GM12878 (cell line): Measurements from ENCODE around the gene PNLIPRP2. TPM values are rescaled to one million over a fixed set of nuclear protein-coding genes. Genes with fewer than 3 reads are reported as not detected.

ENCODE experiments used
- ATAC-seq: fragments of 200-7000 bp; cut with Tn5 transposase; 3 replicates; pipeline ENCODE4 v1.9.1; 2020; ENCODE audit warnings: mild to moderate bottlenecking, moderate library complexity
- BruUV-seq: library from RNA; stranded (reverse); fragments of 400-500 nt; replicated peaks from 2 replicates; lab custom pipeline; 2021; lab: Mats Ljungman, UMichigan
- CTCF ChIA-PET: fragments of 300-600 bp; sonication (Branson Sonifier 250); formaldehyde crosslinking; extraction: SDS; loops from one replicate; lab custom pipeline; 2021; ENCODE audit warnings: inconsistent platforms; lab: Yijun Ruan, JAX
- POLR2A ChIA-PET: fragments of 350-600 bp; formaldehyde crosslinking; extraction: SDS; loops from one replicate; lab custom pipeline; 2021; ENCODE audit warnings: inconsistent platforms; lab: Charles Lee
- RAD21 ChIA-PET: fragments of 300-600 bp; sonication (Branson Sonifier 250); formaldehyde crosslinking; loops from one replicate; lab custom pipeline; 2023; ENCODE audit warnings: antibody characterized with exemption; ENCODE audit not compliant: unreplicated experiment; lab: Charles Lee
- SMC1A ChIA-PET: fragments of 300-600 bp; sonication (Branson Sonifier 250); formaldehyde crosslinking; loops from one replicate; lab custom pipeline; 2023; ENCODE audit not compliant: unreplicated experiment, uncharacterized antibody; lab: Charles Lee
- DNase-seq: peaks from one replicate; pipeline ENCODE4 v3.0.0-alpha.2; 2011; ENCODE audit warnings: low read depth, low spot score
- FAIRE-seq: peaks from 3 replicates; lab custom pipeline; 2011; peaks lifted over from hg19 to GRCh38; lab: Jason Lieb, UNC
- H2AFZ ChIP-seq: 2 replicates; pipeline ENCODE4 v1.6.0; 2011; ENCODE audit warnings: low read depth, low read length, control low read depth; ENCODE audit not compliant: control insufficient read depth
- H3K27ac ChIP-seq: 2 replicates; pipeline ENCODE4 v1.5.1; 2011; ENCODE audit warnings: control low read depth; ENCODE audit not compliant: control insufficient read depth, insufficient read depth
- H3K27me3 ChIP-seq, 2 experiments: replicated peaks in 1 of 2; 2 replicates each; pipeline versions ENCODE4 v1.6.0 to v1.6.1; 2011; ENCODE audit warnings: low read length in 1 of 2; ENCODE audit not compliant: control insufficient read depth in 2 of 2, insufficient read depth in 2 of 2
- H3K36me3 ChIP-seq, 2 experiments: 2 replicates each; pipeline ENCODE4 v1.5.1; 2011; ENCODE audit warnings: low read length in 1 of 2; ENCODE audit not compliant: control insufficient read depth in 2 of 2, insufficient read depth in 2 of 2
- H3K4me1 ChIP-seq: 2 replicates; pipeline ENCODE4 v1.6.1; 2011; ENCODE audit warnings: mild to moderate bottlenecking, low read length, moderate library complexity, mixed read lengths; ENCODE audit not compliant: control insufficient read depth, insufficient read depth
- H3K4me2 ChIP-seq: 2 replicates; pipeline ENCODE4 v1.6.0; 2011; ENCODE audit warnings: control low read depth; ENCODE audit not compliant: control insufficient read depth, insufficient read depth
- H3K4me3 ChIP-seq: fragments of 200-600 bp; sonication (generic); 2 replicates; pipeline ENCODE4 v1.5.1; 2016
- H3K79me2 ChIP-seq: 2 replicates; pipeline ENCODE4 v1.6.0; 2011; ENCODE audit warnings: low read length; ENCODE audit not compliant: control insufficient read depth, insufficient read depth
- H3K9ac ChIP-seq: 2 replicates; pipeline ENCODE4 v1.8.0; 2011; ENCODE audit warnings: low read length, control low read depth, mixed read lengths; ENCODE audit not compliant: control insufficient read depth, insufficient read depth
- H3K9me3 ChIP-seq: replicated peaks from 3 replicates; pipeline ENCODE4 v1.5.1; 2011; ENCODE audit warnings: mild to moderate bottlenecking, low read length; ENCODE audit not compliant: control insufficient read depth, insufficient read depth
- H4K20me1 ChIP-seq: 2 replicates; pipeline ENCODE4 v1.6.0; 2011; ENCODE audit not compliant: control insufficient read depth, insufficient read depth
- CBX3 ChIP-seq: fragments of 200-600 bp; sonication (generic); IDR thresholded peaks from 2 replicates; pipeline ENCODE4 v1.6.1; 2016; ENCODE audit warnings: low read depth, borderline replicate concordance
- CEBPB ChIP-seq, 2 experiments: fragments of 150-350 bp in 1 of 2; IDR thresholded peaks; 2 replicates each; pipeline ENCODE4 v1.6.1; 2012 to 2014; ENCODE audit warnings: low read depth in 2 of 2, low read length in 2 of 2, borderline replicate concordance in 1 of 2, inconsistent platforms in 1 of 2
- KDM1A ChIP-seq: fragments of 200-600 bp; sonication (generic); IDR thresholded peaks from 2 replicates; pipeline ENCODE4 v1.6.1; 2016; ENCODE audit warnings: borderline replicate concordance
- SIX5 ChIP-seq: IDR thresholded peaks from 2 replicates; pipeline ENCODE4 v1.6.1; 2011; ENCODE audit warnings: mild to moderate bottlenecking, low read depth, low read length, moderate library complexity; ENCODE audit not compliant: severe bottlenecking
- SUPT20H ChIP-seq: IDR thresholded peaks from 2 replicates; pipeline ENCODE4 v1.6.1; 2011; ENCODE audit warnings: low read depth, mild to moderate bottlenecking, low read length, moderate library complexity, borderline replicate concordance; ENCODE audit not compliant: control insufficient read depth
- SUZ12 ChIP-seq: fragments of 200-600 bp; sonication (generic); IDR thresholded peaks from one replicate; pipeline ENCODE4 v1.6.1; 2018; ENCODE audit warnings: antibody characterized with exemption, mild to moderate bottlenecking; ENCODE audit not compliant: unreplicated experiment
- ZNF24 ChIP-seq: fragments of 450-650 bp; IDR thresholded peaks from 2 replicates; pipeline ENCODE4 v1.6.1; 2017; ENCODE audit warnings: antibody characterized with exemption, mild to moderate bottlenecking
- ZSCAN29 ChIP-seq: fragments of 450-650 bp; IDR thresholded peaks from 2 replicates; pipeline ENCODE4 v1.6.1; 2017; ENCODE audit warnings: mild to moderate bottlenecking, moderate library complexity
- WGBS: methylation state at CpG from one replicate; pipeline ENCODE4 v1.1.6; 2016; ENCODE audit warnings: low lambda C conversion rate; ENCODE audit not compliant: insufficient replicate concordance, insufficient coverage; ENCODE audit errors: missing lambda C conversion rate; 5-methylcytosine and 5-hydroxymethylcytosine counted together
- in situ Hi-C: fragments of 300-500 bp; cut with MboI; formaldehyde crosslinking; loops from 9 replicates; pipeline ENCODE4 v1.14.3; 2018; ENCODE audit warnings: mixed read lengths
- intact Hi-C: fragments of 100-400 bp; cut with micrococcal nuclease; formaldehyde crosslinking; loops from one replicate; pipeline ENCODE4 v1.14.2; 2022; ENCODE audit not compliant: unreplicated experiment
- polyA plus RNA-seq, 11 experiments: library from polyadenylated mRNA; depleted of rRNA in 4 of 11; unstranded in 6 of 11; stranded (reverse) in 5 of 11; fragments of >200 nt; fragmentation: Nextera tagmentation in 4 of 11; fragmentation: Illumina TruSeq in 1 of 11; extraction: Ambion mirVana in 4 of 11; extraction: Trizol in 1 of 11; gene quantifications; 1 replicate in 1 of 11; 2 replicates in 10 of 11; pipeline versions ENCODE4 v1.2.1 to v1.2.3, GENCODE V29; 2011 to 2016; ENCODE audit warnings: inconsistent platforms in 2 of 11, missing spikeins in 2 of 11, low read depth in 1 of 11
- total RNA-seq, 4 experiments: library from RNA; depleted of rRNA in 3 of 4; stranded (reverse); fragments of >200 nt in 3 of 4; fragmentation: Illumina TruSeq in 1 of 4; extraction: Trizol in 1 of 4; gene quantifications; 2 replicates each; pipeline versions ENCODE4 v1.2.1 to v1.2.3, GENCODE V29; 2013 to 2021
- TF ChIP-seq, protein P1 (sequence below): IDR thresholded peaks from 2 replicates; pipeline ENCODE4 v1.6.1; 2012; ENCODE audit warnings: low read depth, low read length, improper control_type of control experiment
- TF ChIP-seq, protein P2 (sequence below): fragments of 450-650 bp; formaldehyde crosslinking; IDR thresholded peaks from 2 replicates; pipeline ENCODE4 v1.4.0; 2022; ENCODE audit warnings: mild to moderate bottlenecking, moderate library complexity
- TF ChIP-seq, protein P3 (sequence below): IDR thresholded peaks from 2 replicates; pipeline ENCODE4 v1.6.1; 2012; ENCODE audit warnings: mild to moderate bottlenecking, low read depth, low read length
- TF ChIP-seq, protein P4 (sequence below): fragments of 450-650 bp; conservative IDR thresholded peaks from 2 replicates; pipeline ENCODE4 v1.6.1; 2017; ENCODE audit warnings: mild to moderate bottlenecking, moderate library complexity

The PNLIPRP2 gene
- total and polyA plus RNA-seq, 10 of the 15 experiments (the other 5 are each of a cell fraction or from before 2014, with no cell fraction given), result 0.33 TPM; not detected in 9

DNA sequence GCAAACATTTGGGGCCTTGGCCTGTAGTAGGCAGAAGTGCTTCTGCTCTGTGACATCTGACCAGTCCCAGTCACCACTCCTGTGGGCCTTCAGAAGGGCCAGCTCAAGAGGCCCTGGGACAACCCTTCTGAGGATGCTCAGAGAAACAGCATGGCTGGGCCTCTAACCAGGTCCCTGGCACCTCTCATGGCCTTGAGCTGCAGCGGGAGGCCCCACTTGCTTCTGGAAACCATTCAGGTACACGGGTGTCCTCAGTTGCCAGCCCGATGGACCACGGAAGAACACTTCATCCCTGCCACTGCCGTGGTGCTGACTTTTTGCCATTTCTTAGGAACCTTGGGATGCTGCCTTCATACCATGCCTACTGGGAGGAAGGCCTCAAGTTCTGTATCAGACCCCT lies 64.0 kb downstream of the PNLIPRP2 start (continued):
- no peak for TF ChIP-seq SUZ12
- TF ChIP-seq, protein P1, sequence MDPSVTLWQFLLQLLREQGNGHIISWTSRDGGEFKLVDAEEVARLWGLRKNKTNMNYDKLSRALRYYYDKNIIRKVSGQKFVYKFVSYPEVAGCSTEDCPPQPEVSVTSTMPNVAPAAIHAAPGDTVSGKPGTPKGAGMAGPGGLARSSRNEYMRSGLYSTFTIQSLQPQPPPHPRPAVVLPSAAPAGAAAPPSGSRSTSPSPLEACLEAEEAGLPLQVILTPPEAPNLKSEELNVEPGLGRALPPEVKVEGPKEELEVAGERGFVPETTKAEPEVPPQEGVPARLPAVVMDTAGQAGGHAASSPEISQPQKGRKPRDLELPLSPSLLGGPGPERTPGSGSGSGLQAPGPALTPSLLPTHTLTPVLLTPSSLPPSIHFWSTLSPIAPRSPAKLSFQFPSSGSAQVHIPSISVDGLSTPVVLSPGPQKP, result no peak

DNA sequence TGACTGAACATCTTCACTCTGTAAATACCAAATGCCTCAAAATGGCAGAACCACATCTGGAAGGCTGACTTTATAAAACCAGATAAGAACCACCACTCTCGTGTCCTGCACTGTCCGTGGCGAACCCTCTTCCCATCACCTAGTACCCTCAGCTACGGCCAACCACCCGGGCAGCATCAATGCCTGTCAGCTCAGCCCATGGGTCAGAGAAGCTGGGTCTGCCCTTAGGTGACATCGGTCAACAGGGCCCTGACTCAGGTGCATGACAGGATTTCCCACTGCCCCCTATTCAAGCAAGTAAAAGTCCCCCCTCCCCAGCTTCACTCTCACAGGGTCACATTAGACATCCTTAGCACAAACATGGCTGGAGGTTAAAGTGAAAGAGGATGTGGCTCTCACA lies 65.1 kb downstream of the PNLIPRP2 start:
- no TSS peak for BruUV-seq
- Histone ChIP-seq H3K27me3 (no peaks in the 10 kb centered on the region), H3K4me1 (no peaks in the 10 kb centered on the region), H3K4me2 (no peak overlapping the region), H3K79me2 (no peaks in the 10 kb centered on the region), H3K9ac (no peak overlapping the region), H3K9me3 (no peaks in the 10 kb centered on the region), H3K4me3 (no peak overlapping the region), H2AFZ (no peak overlapping the region), H3K27ac (no peak overlapping the region), H4K20me1 (no peaks in the 10 kb centered on the region), H3K36me3 (no peaks in the 10 kb centered on the region)
- in situ Hi-C loops, result loop anchor here (10.0 kb wide), 1 partner anchor 99 kb away; no protein-coding TSS in a partner anchor
- intact Hi-C loops, result no loop called here
- ChIA-PET SMC1A (no interaction called here), RAD21 (no interaction called here), POLR2A (no interaction called here), CTCF (interaction anchor here (0.6 to 3.1 kb wide), 3 partner anchors 102 to 491 kb away, joined by 3 to 10 read pairs (median 3); no protein-coding TSS in a partner anchor)
- WGBS, result 52% methylated on average over 6 of the region's 6 CpGs
- ATAC-seq (no peak), DNase-seq (no peak), FAIRE-seq (no peak)
- no peak for TF ChIP-seq ZSCAN29
- no peak for TF ChIP-seq SUPT20H
- TF ChIP-seq, protein P2, sequence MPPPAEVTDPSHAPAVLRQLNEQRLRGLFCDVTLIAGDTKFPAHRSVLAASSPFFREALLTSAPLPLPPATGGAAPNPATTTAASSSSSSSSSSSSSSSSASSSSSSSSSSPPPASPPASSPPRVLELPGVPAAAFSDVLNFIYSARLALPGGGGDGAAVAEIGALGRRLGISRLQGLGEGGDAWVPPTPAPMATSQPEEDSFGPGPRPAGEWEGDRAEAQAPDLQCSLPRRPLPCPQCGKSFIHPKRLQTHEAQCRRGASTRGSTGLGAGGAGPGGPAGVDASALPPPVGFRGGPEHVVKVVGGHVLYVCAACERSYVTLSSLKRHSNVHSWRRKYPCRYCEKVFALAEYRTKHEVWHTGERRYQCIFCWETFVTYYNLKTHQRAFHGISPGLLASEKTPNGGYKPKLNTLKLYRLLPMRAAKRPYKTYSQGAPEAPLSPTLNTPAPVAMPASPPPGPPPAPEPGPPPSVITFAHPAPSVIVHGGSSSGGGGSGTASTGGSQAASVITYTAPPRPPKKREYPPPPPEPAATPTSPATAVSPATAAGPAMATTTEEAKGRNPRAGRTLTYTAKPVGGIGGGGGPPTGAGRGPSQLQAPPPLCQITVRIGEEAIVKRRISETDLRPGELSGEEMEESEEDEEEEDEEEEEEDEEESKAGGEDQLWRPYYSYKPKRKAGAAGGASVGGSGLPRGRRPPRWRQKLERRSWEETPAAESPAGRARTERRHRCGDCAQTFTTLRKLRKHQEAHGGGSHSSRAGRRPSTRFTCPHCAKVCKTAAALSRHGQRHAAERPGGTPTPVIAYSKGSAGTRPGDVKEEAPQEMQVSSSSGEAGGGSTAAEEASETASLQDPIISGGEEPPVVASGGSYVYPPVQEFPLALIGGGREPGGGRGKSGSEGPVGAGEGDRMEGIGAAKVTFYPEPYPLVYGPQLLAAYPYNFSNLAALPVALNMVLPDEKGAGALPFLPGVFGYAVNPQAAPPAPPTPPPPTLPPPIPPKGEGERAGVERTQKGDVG (CRISPR knock-in tag), result no peak
- no peak for TF ChIP-seq SIX5
- TF ChIP-seq, protein P3, sequence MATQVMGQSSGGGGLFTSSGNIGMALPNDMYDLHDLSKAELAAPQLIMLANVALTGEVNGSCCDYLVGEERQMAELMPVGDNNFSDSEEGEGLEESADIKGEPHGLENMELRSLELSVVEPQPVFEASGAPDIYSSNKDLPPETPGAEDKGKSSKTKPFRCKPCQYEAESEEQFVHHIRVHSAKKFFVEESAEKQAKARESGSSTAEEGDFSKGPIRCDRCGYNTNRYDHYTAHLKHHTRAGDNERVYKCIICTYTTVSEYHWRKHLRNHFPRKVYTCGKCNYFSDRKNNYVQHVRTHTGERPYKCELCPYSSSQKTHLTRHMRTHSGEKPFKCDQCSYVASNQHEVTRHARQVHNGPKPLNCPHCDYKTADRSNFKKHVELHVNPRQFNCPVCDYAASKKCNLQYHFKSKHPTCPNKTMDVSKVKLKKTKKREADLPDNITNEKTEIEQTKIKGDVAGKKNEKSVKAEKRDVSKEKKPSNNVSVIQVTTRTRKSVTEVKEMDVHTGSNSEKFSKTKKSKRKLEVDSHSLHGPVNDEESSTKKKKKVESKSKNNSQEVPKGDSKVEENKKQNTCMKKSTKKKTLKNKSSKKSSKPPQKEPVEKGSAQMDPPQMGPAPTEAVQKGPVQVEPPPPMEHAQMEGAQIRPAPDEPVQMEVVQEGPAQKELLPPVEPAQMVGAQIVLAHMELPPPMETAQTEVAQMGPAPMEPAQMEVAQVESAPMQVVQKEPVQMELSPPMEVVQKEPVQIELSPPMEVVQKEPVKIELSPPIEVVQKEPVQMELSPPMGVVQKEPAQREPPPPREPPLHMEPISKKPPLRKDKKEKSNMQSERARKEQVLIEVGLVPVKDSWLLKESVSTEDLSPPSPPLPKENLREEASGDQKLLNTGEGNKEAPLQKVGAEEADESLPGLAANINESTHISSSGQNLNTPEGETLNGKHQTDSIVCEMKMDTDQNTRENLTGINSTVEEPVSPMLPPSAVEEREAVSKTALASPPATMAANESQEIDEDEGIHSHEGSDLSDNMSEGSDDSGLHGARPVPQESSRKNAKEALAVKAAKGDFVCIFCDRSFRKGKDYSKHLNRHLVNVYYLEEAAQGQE, result no peak
- no peak for TF ChIP-seq KDM1A
- TF ChIP-seq ZNF24, result no peak
- TF ChIP-seq, protein P4, sequence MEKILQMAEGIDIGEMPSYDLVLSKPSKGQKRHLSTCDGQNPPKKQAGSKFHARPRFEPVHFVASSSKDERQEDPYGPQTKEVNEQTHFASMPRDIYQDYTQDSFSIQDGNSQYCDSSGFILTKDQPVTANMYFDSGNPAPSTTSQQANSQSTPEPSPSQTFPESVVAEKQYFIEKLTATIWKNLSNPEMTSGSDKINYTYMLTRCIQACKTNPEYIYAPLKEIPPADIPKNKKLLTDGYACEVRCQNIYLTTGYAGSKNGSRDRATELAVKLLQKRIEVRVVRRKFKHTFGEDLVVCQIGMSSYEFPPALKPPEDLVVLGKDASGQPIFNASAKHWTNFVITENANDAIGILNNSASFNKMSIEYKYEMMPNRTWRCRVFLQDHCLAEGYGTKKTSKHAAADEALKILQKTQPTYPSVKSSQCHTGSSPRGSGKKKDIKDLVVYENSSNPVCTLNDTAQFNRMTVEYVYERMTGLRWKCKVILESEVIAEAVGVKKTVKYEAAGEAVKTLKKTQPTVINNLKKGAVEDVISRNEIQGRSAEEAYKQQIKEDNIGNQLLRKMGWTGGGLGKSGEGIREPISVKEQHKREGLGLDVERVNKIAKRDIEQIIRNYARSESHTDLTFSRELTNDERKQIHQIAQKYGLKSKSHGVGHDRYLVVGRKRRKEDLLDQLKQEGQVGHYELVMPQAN, result no peak
- TF ChIP-seq CEBPB (IDR thresholded peaks at IDR 0.05; ENCODE audit: borderline replicate concordance in 1 of 2, low read depth in 2 of 2, low read length in 2 of 2), result no peak
- no peak for TF ChIP-seq CBX3
